Stimulated activated CD8-positive, alpha-beta memory T cell treated with anti-CD3 and anti-CD28 coated beads, Interleukin-2, amount 100 ng/mL, for 1 hour (primary cell): Measurements from ENCODE around the gene CARD9.
"Not testable (repeated sequence)": the region's sequence is repeated elsewhere in the genome, so short reads cannot be mapped to it uniquely, and the experiment has no call there.

Experiments
- DNase-seq, 2 donors: peaks; one replicate each; pipeline ENCODE4 v3.0.0-alpha.2; 2020; ENCODE audit warnings: low read depth in 2 of 2

Gene CARD9

GRCh38 chr9:136322756-136323330, 50.6 kb downstream of the CARD9 start:
- no peak for DNase-seq

DNA sequence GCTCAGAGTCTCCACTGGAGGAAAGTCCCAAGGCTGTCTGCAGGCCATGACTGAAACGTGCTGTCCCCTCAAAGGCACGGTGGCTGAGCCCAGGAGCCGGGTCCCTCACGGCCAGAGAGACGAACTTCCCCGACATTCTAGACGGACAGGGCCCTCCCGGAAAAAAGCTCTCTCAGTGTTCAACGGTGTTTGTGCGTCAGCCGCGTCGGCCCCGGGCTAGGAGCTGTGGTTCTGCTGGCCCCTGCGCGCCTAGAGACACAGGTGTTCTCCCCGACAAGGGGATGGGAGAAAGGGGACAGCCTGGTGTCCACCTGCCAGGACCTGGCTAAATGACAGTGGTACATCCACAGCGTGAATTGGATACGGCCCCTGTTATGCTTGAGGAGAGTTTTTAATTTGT, 51.9 kb downstream of the CARD9 start:
- no peak for DNase-seq

DNA sequence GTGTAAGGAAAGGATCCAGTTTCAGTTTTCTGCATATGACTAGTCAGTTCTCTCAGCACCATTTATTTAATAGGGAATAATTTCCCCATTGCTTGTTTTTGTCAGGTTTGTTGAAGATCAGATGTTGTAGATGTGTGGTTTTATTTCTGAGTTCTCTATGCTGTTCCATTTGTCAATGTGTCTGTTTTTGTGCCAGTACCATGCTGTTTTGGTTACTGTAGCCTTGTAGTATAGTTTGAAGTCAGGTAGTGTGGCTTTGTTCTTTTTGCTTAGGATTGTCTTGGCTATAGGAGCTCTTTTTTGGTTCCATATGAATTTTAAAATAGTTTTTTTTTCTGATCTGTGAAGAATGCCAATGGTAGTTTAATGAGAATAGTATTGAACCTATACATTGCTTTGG, 52.5 kb downstream of the CARD9 start:
- not testable (repeated sequence) for DNase-seq

- DNase-seq: not testable (repeated sequence)
Observed at GRCh38 chr9:136319955-136320354, 53.5 kb downstream of the CARD9 start.

DNA sequence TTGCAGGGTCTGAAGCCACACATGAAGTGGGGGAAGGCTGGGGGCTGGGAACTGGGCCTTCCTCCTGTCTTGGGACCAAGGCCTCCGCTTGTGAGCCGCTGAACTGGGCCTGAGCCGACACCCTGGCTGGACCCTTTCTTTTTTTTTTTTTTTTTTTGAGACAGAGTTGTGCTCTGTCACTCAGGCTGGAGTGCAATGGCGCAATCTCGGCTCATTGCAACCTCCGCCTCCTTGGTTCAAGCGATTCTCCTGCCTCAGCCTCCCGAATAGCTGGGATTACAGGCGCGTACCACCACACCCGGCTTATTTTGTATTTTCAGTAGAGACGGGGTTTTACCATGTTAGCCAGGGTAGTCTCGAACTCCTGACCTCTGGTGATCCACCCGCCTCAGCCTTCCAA, 54.2 kb downstream of the CARD9 start:
- DNase-seq: not testable (repeated sequence)

DNA sequence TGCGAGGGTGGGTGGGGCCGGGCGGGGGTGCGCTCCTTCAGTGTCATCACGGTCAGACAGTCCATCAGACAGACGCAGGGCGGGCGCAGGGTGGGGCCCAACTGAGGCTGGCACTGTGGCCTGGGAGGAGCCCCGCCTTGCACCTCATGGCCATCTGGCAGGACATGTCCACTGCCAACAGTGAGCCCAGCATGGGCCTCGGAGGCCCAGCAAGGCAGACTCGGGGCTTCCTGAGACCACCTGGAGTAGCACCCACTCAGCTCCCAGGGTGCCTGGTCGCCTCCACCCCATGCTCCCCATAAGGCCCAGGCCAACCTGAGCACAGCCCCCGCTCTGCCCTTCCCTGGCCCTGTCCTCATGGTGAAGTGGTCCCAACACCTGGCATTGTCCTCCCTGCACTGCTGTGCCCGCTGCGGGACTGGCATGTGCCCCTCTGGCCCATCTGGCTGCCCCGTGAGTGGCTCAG, 54.7 kb downstream of the CARD9 start:
- no peak for DNase-seq

DNA sequence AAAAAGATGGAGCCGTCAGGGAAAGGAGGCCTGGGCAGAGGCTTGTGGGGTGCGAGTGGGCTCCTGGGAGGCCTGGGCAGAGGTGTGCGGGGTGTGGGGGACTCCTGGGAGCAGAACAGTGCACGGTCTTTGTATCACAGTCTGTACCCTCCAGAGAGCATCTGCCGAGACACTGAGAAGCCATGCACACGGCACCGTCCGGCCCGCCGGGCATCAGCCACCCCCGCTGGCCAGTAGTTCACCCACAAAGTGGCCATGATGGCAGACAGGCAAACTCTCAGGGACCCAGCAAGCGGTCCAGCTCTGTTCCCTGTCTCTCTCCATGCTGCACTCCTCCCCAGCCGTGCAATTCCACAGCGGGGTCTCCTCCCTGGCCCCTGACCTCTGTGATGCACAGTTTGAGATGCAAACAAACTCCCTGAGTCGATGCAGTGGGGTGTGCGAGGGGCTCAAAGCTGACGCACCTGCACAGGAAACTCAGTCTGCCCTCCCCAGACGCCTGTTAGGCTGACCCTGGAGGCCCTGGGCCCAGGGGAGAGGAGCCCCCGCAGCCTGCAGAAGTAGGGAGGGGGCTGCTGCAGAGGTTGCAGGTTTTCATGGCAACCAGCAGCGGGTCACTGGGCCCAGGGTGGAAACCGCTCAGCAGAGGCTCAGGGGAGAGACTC, 55.2 kb downstream of the CARD9 start:
- DNase-seq: no peak

- DNase-seq: no peak
Observed at GRCh38 chr9:136317695-136318094, 55.8 kb downstream of the CARD9 start.

DNA sequence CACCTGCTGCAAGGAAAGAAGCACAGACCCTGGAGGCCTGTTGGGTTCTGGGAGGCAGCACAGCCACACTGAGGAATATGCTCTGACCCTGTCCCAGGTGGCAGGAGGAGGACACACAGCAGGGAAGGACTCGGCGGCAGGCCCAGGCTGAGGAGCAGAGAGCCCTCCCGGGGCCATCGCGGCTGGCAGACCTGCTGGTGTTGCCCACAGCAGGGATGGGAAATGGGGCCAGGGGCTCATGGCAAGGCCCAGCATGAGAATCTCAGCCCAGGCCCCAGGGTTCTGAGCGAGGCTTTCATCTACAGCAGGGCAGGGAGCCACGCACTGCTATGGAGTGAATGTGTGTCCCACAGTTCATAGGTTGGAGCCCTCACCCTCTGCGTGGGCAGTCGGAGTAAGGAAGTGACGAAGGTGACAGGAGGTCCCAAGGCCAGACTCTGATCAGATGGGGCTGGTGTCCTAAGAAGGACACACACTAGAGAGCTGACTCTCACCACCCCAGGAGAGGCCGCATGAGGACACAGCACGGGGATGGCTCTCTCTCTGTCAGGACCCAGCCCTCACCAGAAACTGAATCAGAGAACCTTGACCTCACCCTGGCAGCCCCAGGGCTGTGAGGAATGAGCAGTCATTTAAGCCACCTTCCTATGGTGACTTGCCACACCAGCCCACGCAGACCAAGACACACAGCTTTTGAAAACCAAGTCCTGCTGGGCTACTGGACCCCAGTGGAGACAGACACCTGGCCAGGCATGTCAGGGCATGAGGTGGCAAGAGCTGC, 56.4 kb downstream of the CARD9 start:
- DNase-seq: no peak

- DNase-seq: no peak
Observed at GRCh38 chr9:136316271-136316751, 57.2 kb downstream of the CARD9 start.

DNA sequence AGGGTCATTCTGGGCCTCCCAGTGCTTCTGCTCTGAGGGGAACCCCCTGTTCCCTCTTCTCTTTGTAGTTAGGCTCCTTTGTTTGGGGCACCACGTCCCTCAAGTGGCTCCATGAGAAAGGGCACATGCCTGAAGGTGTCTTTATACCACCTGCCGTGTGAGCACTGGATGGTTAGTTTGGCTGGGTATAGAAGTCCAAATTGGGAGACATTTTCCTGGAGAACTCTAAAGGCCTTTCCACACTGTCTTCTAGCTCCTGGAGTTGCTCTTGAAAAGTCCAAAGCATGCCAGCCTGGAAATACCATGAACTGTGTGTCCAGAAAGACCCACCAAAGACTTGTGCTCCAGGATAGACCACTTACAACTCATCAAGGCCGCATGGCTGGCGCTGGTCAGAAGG, 58.5 kb downstream of the CARD9 start:
- no peak for DNase-seq

- DNase-seq: no peak
Observed at GRCh38 chr9:136314056-136314416, 59.4 kb downstream of the CARD9 start.
